GM12892 (cell line): ENCODE data around the gene RTN4R.
"Not testable (repeated sequence)": the region's sequence is repeated elsewhere in the genome, so short reads cannot be mapped to it uniquely, and the experiment has no call there.

Source experiments
- DNase-seq: peaks from one replicate; pipeline ENCODE4 v3.0.0; 2011; ENCODE audit not compliant: insufficient read length
- FAIRE-seq: peaks from 2 replicates; lab custom pipeline; 2011; peaks lifted over from hg19 to GRCh38; lab: Jason Lieb, UNC
- POLR2A ChIP-seq: IDR thresholded peaks from 2 replicates; pipeline ENCODE4 v1.6.1; 2011; ENCODE audit warnings: low read depth, low read length, control low read depth
- POLR2AphosphoS5 ChIP-seq: IDR thresholded peaks from 2 replicates; pipeline ENCODE4 v1.6.1; 2011; ENCODE audit warnings: low read depth, low read length, control low read depth
- TAF1 ChIP-seq: IDR thresholded peaks from 2 replicates; pipeline ENCODE4 v1.6.1; 2011; ENCODE audit warnings: low read depth, mild to moderate bottlenecking, control low read depth, low read length, borderline replicate concordance

RTN4R gene

GRCh38 chr22:20306646-20307447 is 38.7 kb upstream of the RTN4R start:
- not testable (repeated sequence) for DNase-seq, FAIRE-seq

- TF ChIP-seq POLR2AphosphoS5: no peak
- TF ChIP-seq TAF1: no peak
- no peak for TF ChIP-seq POLR2A
- FAIRE-seq (no peak), DNase-seq (no peak)
Measured at GRCh38 chr22:20305894-20306645, 38.0 kb upstream of the RTN4R start.

GRCh38 chr22:20305230-20305893 is 37.2 kb upstream of the RTN4R start:
- not testable (repeated sequence) for FAIRE-seq, DNase-seq

- peak; percentile 9 for FAIRE-seq
- DNase-seq: no peak
- no peak for TF ChIP-seq POLR2A
- no peak for TF ChIP-seq POLR2AphosphoS5
- no peak for TF ChIP-seq TAF1
Measured at GRCh38 chr22:20304646-20305045, 36.5 kb upstream of the RTN4R start.

- DNase-seq, FAIRE-seq: not testable (repeated sequence)
Measured at GRCh38 chr22:20303229-20303534, 35.1 kb upstream of the RTN4R start.

GRCh38 chr22:20302438-20303228 is 34.5 kb upstream of the RTN4R start:
- TF ChIP-seq POLR2A (no peak), TAF1 (no peak), POLR2AphosphoS5 (no peak)
- no peak for FAIRE-seq
- DNase-seq: no peak

- FAIRE-seq (no peak), DNase-seq (no peak)
- TF ChIP-seq POLR2A: no peak
- no peak for TF ChIP-seq POLR2AphosphoS5
- no peak for TF ChIP-seq TAF1
Measured at GRCh38 chr22:20299746-20300136, 31.6 kb upstream of the RTN4R start.

GRCh38 chr22:20298803-20299745 is 31.0 kb upstream of the RTN4R start:
- FAIRE-seq (no peak), DNase-seq (peak; percentile 74)
- TF ChIP-seq TAF1 (no peak), POLR2A (no peak), POLR2AphosphoS5 (no peak)

- TF ChIP-seq POLR2A (no peak), TAF1 (no peak), POLR2AphosphoS5 (no peak)
- FAIRE-seq (no peak), DNase-seq (no peak)
Measured at GRCh38 chr22:20298110-20298802, 30.1 kb upstream of the RTN4R start.

GRCh38 chr22:20297414-20298109 is 29.4 kb upstream of the RTN4R start:
- FAIRE-seq: no peak
- no peak for DNase-seq
- no peak for TF ChIP-seq POLR2A
- TF ChIP-seq POLR2AphosphoS5: no peak
- TF ChIP-seq TAF1: no peak

- FAIRE-seq (no peak), DNase-seq (no peak)
- no peak for TF ChIP-seq POLR2A
- TF ChIP-seq POLR2AphosphoS5: no peak
- TF ChIP-seq TAF1: no peak
Measured at GRCh38 chr22:20296598-20296997, 28.5 kb upstream of the RTN4R start.
